Gastrocnemius medialis (tissue), 4 donors: ENCODE data around the gene IGSF8.

ENCODE experiments used
- CTCF ChIP-seq, 5 experiments: fragments of 450-650 bp in 3 of 5; fragments of 200-600 bp in 2 of 5; sonication (generic) in 2 of 5; IDR thresholded peaks in 4 of 5; conservative IDR thresholded peaks in 1 of 5; 1 replicate in 4 of 5; 2 replicates in 1 of 5; pipeline ENCODE4 v1.5.1; 2016 to 2019; ENCODE audit warnings: antibody characterized with exemption in 5 of 5, mild to moderate bottlenecking in 3 of 5, moderate library complexity in 3 of 5
- POLR2A ChIP-seq, 2 donors: fragments of 450-650 bp; IDR thresholded peaks; one replicate each; pipeline ENCODE4 v1.6.1; 2017; ENCODE audit warnings: antibody characterized with exemption in 2 of 2, mild to moderate bottlenecking in 2 of 2, moderate library complexity in 2 of 2

GRCh38 chr1:160049101-160049500, 49.3 kb downstream of the IGSF8 start:
- TF ChIP-seq CTCF (IDR thresholded peaks at IDR 0.05 in 4 of 5, conservative IDR thresholded peaks at IDR 0.05 in 1 of 5) (no peak), POLR2A (IDR thresholded peaks at IDR 0.05) (no peak)
